Liver (tissue), 9 donors: ENCODE results near the gene ARVCF. TPM values are rescaled to one million over a fixed set of nuclear protein-coding genes. Genes with fewer than 3 reads are reported as not detected.

Experiments
- DNase-seq: peaks from one replicate; pipeline ENCODE4 v3.0.0-alpha.2; 2017; ENCODE audit warnings: low spot score
- H3K27ac ChIP-seq, 2 donors: one replicate each; pipeline ENCODE4 v1.7.0; 2013; ENCODE audit warnings: inconsistent platforms in 2 of 2, low read length in 2 of 2, control low read depth in 1 of 2, low read depth in 1 of 2, mild to moderate bottlenecking in 1 of 2
- H3K27me3 ChIP-seq, 4 donors: one replicate each; pipeline versions ENCODE4 v1.6.1 to v1.7.0; 2013; ENCODE audit warnings: low read length in 3 of 4, inconsistent platforms in 1 of 4, mild to moderate bottlenecking in 1 of 4, moderate library complexity in 1 of 4; ENCODE audit not compliant: control insufficient read depth in 4 of 4, insufficient read depth in 4 of 4
- H3K36me3 ChIP-seq, 4 donors: one replicate each; pipeline versions ENCODE4 v1.6.1 to v1.7.0; 2013; ENCODE audit warnings: low read length in 3 of 4, mild to moderate bottlenecking in 3 of 4, low read depth in 1 of 4, moderate library complexity in 1 of 4; ENCODE audit not compliant: control insufficient read depth in 4 of 4, insufficient read depth in 3 of 4
- H3K4me1 ChIP-seq, 4 donors: one replicate each; pipeline versions ENCODE4 v1.6.1 to v1.7.0; 2013; ENCODE audit warnings: low read length in 3 of 4, mild to moderate bottlenecking in 3 of 4, moderate library complexity in 1 of 4; ENCODE audit not compliant: control insufficient read depth in 4 of 4, insufficient read depth in 4 of 4
- H3K4me3 ChIP-seq, 3 donors: one replicate each; pipeline versions ENCODE4 v1.6.1 to v1.7.0; 2013; ENCODE audit warnings: low read length in 3 of 3, control low read depth in 1 of 3, low read depth in 1 of 3, mild to moderate bottlenecking in 1 of 3
- H3K9ac ChIP-seq, 2 donors: one replicate each; pipeline ENCODE4 v1.7.0; 2013; ENCODE audit warnings: low read length in 2 of 2, mild to moderate bottlenecking in 2 of 2, moderate library complexity in 2 of 2, control low read depth in 1 of 2, low read depth in 1 of 2
- H3K9me3 ChIP-seq, 4 donors: one replicate each; pipeline versions ENCODE4 v1.6.1 to v1.7.0; 2013; ENCODE audit warnings: low read length in 3 of 4; ENCODE audit not compliant: control insufficient read depth in 4 of 4
- ATF3 ChIP-seq: IDR thresholded peaks from 2 replicates; pipeline ENCODE4 v1.6.1; 2016; ENCODE audit warnings: antibody characterized with exemption
- CTCF ChIP-seq: fragments of 150-350 bp; IDR thresholded peaks from 2 replicates; pipeline ENCODE4 v1.5.1; 2017; ENCODE audit warnings: improper control_type of control experiment, low read depth, low read length; ENCODE audit not compliant: missing input control
- EGR1 ChIP-seq, 2 donors: IDR thresholded peaks; 2 replicates each; pipeline ENCODE4 v1.6.1; 2016 to 2018; ENCODE audit warnings: antibody characterized with exemption in 2 of 2, low read depth in 2 of 2
- FOXA1 ChIP-seq: IDR thresholded peaks from 2 replicates; pipeline ENCODE4 v1.6.1; 2016; ENCODE audit warnings: antibody characterized with exemption
- FOXA2 ChIP-seq: IDR thresholded peaks from 2 replicates; pipeline ENCODE4 v1.6.1; 2016; ENCODE audit warnings: antibody characterized with exemption
- GABPA ChIP-seq, 2 donors: IDR thresholded peaks in 1 of 2; conservative IDR thresholded peaks in 1 of 2; 2 replicates each; pipeline ENCODE4 v1.6.1; 2016; ENCODE audit warnings: antibody characterized with exemption in 2 of 2, mild to moderate bottlenecking in 1 of 2, moderate library complexity in 1 of 2
- HNF4A ChIP-seq, 2 donors: conservative IDR thresholded peaks; 2 replicates each; pipeline ENCODE4 v1.6.1; 2016; ENCODE audit warnings: antibody characterized with exemption in 2 of 2, mild to moderate bottlenecking in 2 of 2
- HNF4G ChIP-seq: IDR thresholded peaks from 2 replicates; pipeline ENCODE4 v1.6.1; 2016; ENCODE audit warnings: antibody characterized with exemption
- JUND ChIP-seq, 2 donors: IDR thresholded peaks; 2 replicates each; pipeline ENCODE4 v1.6.1; 2016; ENCODE audit warnings: antibody characterized with exemption in 2 of 2
- NR2F2 ChIP-seq: IDR thresholded peaks from 2 replicates; pipeline ENCODE4 v1.6.1; 2016; ENCODE audit warnings: antibody characterized with exemption
- RAD21 ChIP-seq, 2 donors: IDR thresholded peaks; 2 replicates each; pipeline ENCODE4 v1.6.1; 2016; ENCODE audit warnings: antibody characterized with exemption in 2 of 2, mild to moderate bottlenecking in 2 of 2
- RXRA ChIP-seq, 2 donors: IDR thresholded peaks; 2 replicates each; pipeline ENCODE4 v1.6.1; 2017 to 2018; ENCODE audit warnings: antibody characterized with exemption in 2 of 2, mild to moderate bottlenecking in 1 of 2
- SP1 ChIP-seq: IDR thresholded peaks from 2 replicates; pipeline ENCODE4 v1.6.1; 2018; ENCODE audit warnings: antibody characterized with exemption, mild to moderate bottlenecking
- TAF1 ChIP-seq: conservative IDR thresholded peaks from 2 replicates; pipeline ENCODE4 v1.6.1; 2016; ENCODE audit warnings: antibody characterized with exemption, mild to moderate bottlenecking
- YY1 ChIP-seq: IDR thresholded peaks from 2 replicates; pipeline ENCODE4 v1.6.1; 2016; ENCODE audit warnings: antibody characterized with exemption, mild to moderate bottlenecking
- ZBTB33 ChIP-seq: IDR thresholded peaks from 2 replicates; pipeline ENCODE4 v1.6.1; 2016; ENCODE audit warnings: antibody characterized with exemption
- WGBS: extraction: QIAGEN DNeasy Blood & Tissue Kit; methylation state at CpG from one replicate; pipeline ENCODE4 v1.1.7; 2013; 5-methylcytosine and 5-hydroxymethylcytosine counted together
- polyA plus RNA-seq, 2 donors: library from polyadenylated mRNA; stranded (reverse) in 1 of 2; unstranded in 1 of 2; fragments of 200-250 nt in 1 of 2; fragments of >200 nt in 1 of 2; fragmentation: Nextera tagmentation in 1 of 2; extraction: Ambion mirVana in 1 of 2; gene quantifications; one replicate each; pipeline versions ENCODE4 v1.2.1 to v1.2.3, GENCODE V29; 2013 to 2015
- total RNA-seq, 2 donors: library from RNA; depleted of rRNA; stranded (reverse); fragments of >200 nt; gene quantifications; one replicate each; pipeline ENCODE4 v1.2.3, GENCODE V29; 2014
- TF ChIP-seq, protein P1 (sequence below): IDR thresholded peaks from 2 replicates; pipeline ENCODE4 v1.6.1; 2016; ENCODE audit warnings: antibody characterized with exemption
- TF ChIP-seq, protein P2 (sequence below): IDR thresholded peaks from 2 replicates; pipeline ENCODE4 v1.6.1; 2016; ENCODE audit warnings: antibody characterized with exemption, mild to moderate bottlenecking
- donor health status: healthy.
- donor health status: healthy.
- donor health status: healthy.
- donor health status: healthy.
- donor health status: healthy.

Gene ARVCF
- total and polyA plus RNA-seq, 4 donors, result 3.8 to 48.8 (median 26.1) TPM

DNA sequence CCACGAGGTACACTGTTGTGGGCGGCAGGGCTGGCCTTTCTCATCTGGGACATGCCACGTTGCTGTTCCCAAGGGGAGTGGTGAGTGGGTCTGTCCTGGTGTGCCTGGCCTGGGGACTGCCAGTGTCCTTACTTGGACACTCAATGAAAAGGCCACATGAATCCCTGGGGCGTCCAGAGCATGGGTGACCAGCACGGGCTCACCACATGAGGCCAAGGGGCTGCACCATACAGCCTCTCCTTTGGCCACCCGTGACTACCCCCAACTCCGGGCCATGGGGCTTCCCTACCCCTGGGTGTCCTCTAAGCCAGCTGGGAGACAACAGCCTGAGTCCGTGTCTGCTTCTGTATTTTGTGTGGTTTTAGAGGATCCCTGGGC lies 54.8 kb downstream of the ARVCF start:
- peak overlapping the region; percentile 93 for H3K27ac ChIP-seq
- peaks cover 25 to 57% (median 38%) of the 10 kb centered on the region in 4 donors for H3K4me1 ChIP-seq
- H3K4me3 ChIP-seq, result no peak overlapping the region
- DNase-seq, result no peak
- no peaks in the 10 kb centered on the region for H3K9me3 ChIP-seq
- H3K36me3 ChIP-seq, result peaks cover 0 to 18% (median 9%) of the 10 kb centered on the region in 4 donors
- TF ChIP-seq, protein P1, sequence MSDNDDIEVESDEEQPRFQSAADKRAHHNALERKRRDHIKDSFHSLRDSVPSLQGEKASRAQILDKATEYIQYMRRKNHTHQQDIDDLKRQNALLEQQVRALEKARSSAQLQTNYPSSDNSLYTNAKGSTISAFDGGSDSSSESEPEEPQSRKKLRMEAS, result no peak
- TF ChIP-seq FOXA1 (no peak), YY1 (no peak), RXRA (IDR thresholded peaks at IDR 0.05) (no peak), HNF4A (conservative IDR thresholded peaks at IDR 0.05) (no peak), EGR1 (IDR thresholded peaks at IDR 0.05; ENCODE audit: low read depth in 2 of 2) (no peak), RAD21 (IDR thresholded peaks at IDR 0.05) (no peak), HNF4G (no peak), ZBTB33 (no peak), GABPA (IDR thresholded peaks at IDR 0.05 in 1 of 2, conservative IDR thresholded peaks at IDR 0.05 in 1 of 2) (no peak), FOXA2 (no peak), TAF1 (no peak), CTCF (no peak), JUND (IDR thresholded peaks at IDR 0.05) (no peak), SP1 (no peak)
- WGBS, result 71% methylated on average over 8 of the region's 8 CpGs
- peak overlapping the region; percentile 34 to 92 for H3K9ac ChIP-seq
- no peaks in the 10 kb centered on the region for H3K27me3 ChIP-seq

- Histone ChIP-seq H3K36me3 (peaks cover 0 to 15% (median 7%) of the 10 kb centered on the region in 4 donors), H3K4me3 (no peak overlapping the region), H3K9ac (peak overlapping the region; percentile 34 to 92), H3K27me3 (no peaks in the 10 kb centered on the region), H3K4me1 (peaks cover 25 to 56% (median 38%) of the 10 kb centered on the region in 4 donors), H3K27ac (peak overlapping the region; percentile 93), H3K9me3 (no peaks in the 10 kb centered on the region)
- 44% methylated on average over 9 of the region's 9 CpGs for WGBS
- TF ChIP-seq SP1 (peak; percentile 89), HNF4G (peak; percentile 70), HNF4A (conservative IDR thresholded peaks at IDR 0.05) (peak; percentile 87 to 90), YY1 (peak; percentile 44), ATF3 (no peak), EGR1 (IDR thresholded peaks at IDR 0.05; ENCODE audit: low read depth in 2 of 2) (peak in 1 of 2 donors; percentile 52), NR2F2 (peak; percentile 59), GABPA (IDR thresholded peaks at IDR 0.05 in 1 of 2, conservative IDR thresholded peaks at IDR 0.05 in 1 of 2) (peak in 1 of 2 donors; percentile 58), TAF1 (no peak), CTCF (no peak), RAD21 (IDR thresholded peaks at IDR 0.05) (peak in 1 of 2 donors; percentile 22), RXRA (IDR thresholded peaks at IDR 0.05) (peak; percentile 95 to 96), FOXA1 (peak; percentile 94), ZBTB33 (peak; percentile 53), JUND (IDR thresholded peaks at IDR 0.05) (peak in 1 of 2 donors; percentile 27), FOXA2 (peak; percentile 97)
- TF ChIP-seq, protein P2, sequence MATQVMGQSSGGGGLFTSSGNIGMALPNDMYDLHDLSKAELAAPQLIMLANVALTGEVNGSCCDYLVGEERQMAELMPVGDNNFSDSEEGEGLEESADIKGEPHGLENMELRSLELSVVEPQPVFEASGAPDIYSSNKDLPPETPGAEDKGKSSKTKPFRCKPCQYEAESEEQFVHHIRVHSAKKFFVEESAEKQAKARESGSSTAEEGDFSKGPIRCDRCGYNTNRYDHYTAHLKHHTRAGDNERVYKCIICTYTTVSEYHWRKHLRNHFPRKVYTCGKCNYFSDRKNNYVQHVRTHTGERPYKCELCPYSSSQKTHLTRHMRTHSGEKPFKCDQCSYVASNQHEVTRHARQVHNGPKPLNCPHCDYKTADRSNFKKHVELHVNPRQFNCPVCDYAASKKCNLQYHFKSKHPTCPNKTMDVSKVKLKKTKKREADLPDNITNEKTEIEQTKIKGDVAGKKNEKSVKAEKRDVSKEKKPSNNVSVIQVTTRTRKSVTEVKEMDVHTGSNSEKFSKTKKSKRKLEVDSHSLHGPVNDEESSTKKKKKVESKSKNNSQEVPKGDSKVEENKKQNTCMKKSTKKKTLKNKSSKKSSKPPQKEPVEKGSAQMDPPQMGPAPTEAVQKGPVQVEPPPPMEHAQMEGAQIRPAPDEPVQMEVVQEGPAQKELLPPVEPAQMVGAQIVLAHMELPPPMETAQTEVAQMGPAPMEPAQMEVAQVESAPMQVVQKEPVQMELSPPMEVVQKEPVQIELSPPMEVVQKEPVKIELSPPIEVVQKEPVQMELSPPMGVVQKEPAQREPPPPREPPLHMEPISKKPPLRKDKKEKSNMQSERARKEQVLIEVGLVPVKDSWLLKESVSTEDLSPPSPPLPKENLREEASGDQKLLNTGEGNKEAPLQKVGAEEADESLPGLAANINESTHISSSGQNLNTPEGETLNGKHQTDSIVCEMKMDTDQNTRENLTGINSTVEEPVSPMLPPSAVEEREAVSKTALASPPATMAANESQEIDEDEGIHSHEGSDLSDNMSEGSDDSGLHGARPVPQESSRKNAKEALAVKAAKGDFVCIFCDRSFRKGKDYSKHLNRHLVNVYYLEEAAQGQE, result peak; percentile 39
- TF ChIP-seq, protein P1, result peak; percentile 92
- peak; percentile 56 for DNase-seq
Observed at GRCh38 chr22:19961201-19961580, 55.4 kb downstream of the ARVCF start.
